Effector memory CD4-positive, alpha-beta T cell (primary cell): Measurements from ENCODE around the gene RNU2-1.
"Not testable (repeated sequence)": the region's sequence is repeated elsewhere in the genome, so short reads cannot be mapped to it uniquely, and the experiment has no call there.

ENCODE experiments used
- DNase-seq, 3 donors: peaks; one replicate each; pipeline ENCODE4 v3.0.0-alpha.2; 2020
- H3K27ac ChIP-seq: 2 replicates; pipeline ENCODE4 v1.7.0; 2013; ENCODE audit warnings: mild to moderate bottlenecking, low read length, moderate library complexity; ENCODE audit not compliant: insufficient read depth, poor library complexity, severe bottlenecking
- H3K27me3 ChIP-seq: replicated peaks from 2 replicates; pipeline ENCODE4 v1.7.0; 2013; ENCODE audit warnings: mild to moderate bottlenecking, low read length; ENCODE audit not compliant: insufficient read depth, control insufficient read depth, poor library complexity, severe bottlenecking
- H3K36me3 ChIP-seq: 2 replicates; pipeline ENCODE4 v1.7.0; 2013; ENCODE audit warnings: mild to moderate bottlenecking, low read length, moderate library complexity; ENCODE audit not compliant: control insufficient read depth, insufficient read depth
- H3K4me1 ChIP-seq: 2 replicates; pipeline ENCODE4 v1.7.0; 2013; ENCODE audit warnings: low read length, mild to moderate bottlenecking; ENCODE audit not compliant: control insufficient read depth, insufficient read depth, poor library complexity, severe bottlenecking
- H3K4me3 ChIP-seq: 2 replicates; pipeline ENCODE4 v1.7.0; 2013; ENCODE audit warnings: low read length, low read depth, mild to moderate bottlenecking; ENCODE audit not compliant: insufficient read depth, poor library complexity, severe bottlenecking
- H3K9me3 ChIP-seq: 2 replicates; pipeline ENCODE4 v1.7.0; 2013; ENCODE audit warnings: mild to moderate bottlenecking, low read length, moderate library complexity; ENCODE audit not compliant: control insufficient read depth

The RNU2-1 gene

GRCh38 chr17:43216369-43216761 is 17.4 kb downstream of the RNU2-1 start:
- peaks cover 11% of the 10 kb centered on the region for H3K36me3 ChIP-seq
- H3K4me1 ChIP-seq, result peaks cover 5% of the 10 kb centered on the region
- H3K9me3 ChIP-seq, result no peaks in the 10 kb centered on the region
- no peak overlapping the region for H3K4me3 ChIP-seq
- no peak for DNase-seq
- no peak overlapping the region for H3K27ac ChIP-seq
- H3K27me3 ChIP-seq, result no peaks in the 10 kb centered on the region

- H3K4me3 ChIP-seq, result no peak overlapping the region
- no peak overlapping the region for H3K27ac ChIP-seq
- no peaks in the 10 kb centered on the region for H3K27me3 ChIP-seq
- peaks cover 11% of the 10 kb centered on the region for H3K36me3 ChIP-seq
- H3K9me3 ChIP-seq, result no peaks in the 10 kb centered on the region
- DNase-seq, result no peak
- H3K4me1 ChIP-seq, result peaks cover 10% of the 10 kb centered on the region
Observed at GRCh38 chr17:43215341-43215740, 18.4 kb downstream of the RNU2-1 start.

GRCh38 chr17:43213545-43213944 is 20.2 kb downstream of the RNU2-1 start:
- H3K4me3 ChIP-seq, result no peak overlapping the region

GRCh38 chr17:43212641-43213490 is 20.9 kb downstream of the RNU2-1 start:
- Histone ChIP-seq H3K27ac (peak overlapping the region; percentile 79), H3K27me3 (no peaks in the 10 kb centered on the region), H3K4me3 (peak overlapping the region; percentile 79), H3K9me3 (no peaks in the 10 kb centered on the region), H3K4me1 (peaks cover 10% of the 10 kb centered on the region), H3K36me3 (peaks cover 11% of the 10 kb centered on the region)
- no peak for DNase-seq

More at GRCh38 chr17:43213545-43213944, 20.2 kb downstream of the RNU2-1 start:
- Histone ChIP-seq H3K36me3 (peaks cover 11% of the 10 kb centered on the region), H3K9me3 (no peaks in the 10 kb centered on the region), H3K27me3 (no peaks in the 10 kb centered on the region), H3K27ac (no peak overlapping the region), H3K4me1 (peaks cover 10% of the 10 kb centered on the region)
- DNase-seq, result no peak

- peaks cover 10% of the 10 kb centered on the region for H3K36me3 ChIP-seq
- DNase-seq, result peak; percentile 51 to 65 (median 58)
- H3K4me3 ChIP-seq, result peak within 1 kb of the TSS; percentile 79
Observed at GRCh38 chr17:43211480-43212402, 22.0 kb downstream of the RNU2-1 start, which contains the start of gene TMEM106A. TSS of gene TMEM106A (plus strand) at chr17:43211875. CDS start at chr17:43213042, 1,167 bp downstream.

GRCh38 chr17:43211123-43211479 is 22.7 kb downstream of the RNU2-1 start:
- no peaks in the 10 kb centered on the region for H3K27me3 ChIP-seq
- no peak for DNase-seq
- H3K4me1 ChIP-seq, result peaks cover 10% of the 10 kb centered on the region
- peak overlapping the region; percentile 79 for H3K4me3 ChIP-seq
- H3K9me3 ChIP-seq, result no peaks in the 10 kb centered on the region
- H3K36me3 ChIP-seq, result peaks cover 4% of the 10 kb centered on the region
- peak overlapping the region; percentile 79 for H3K27ac ChIP-seq

More at GRCh38 chr17:43211480-43212402, 22.0 kb downstream of the RNU2-1 start, which contains the start of gene TMEM106A:
- Histone ChIP-seq H3K27ac (peak within 1 kb of the TSS; percentile 79), H3K27me3 (no peaks in the 10 kb centered on the region), H3K4me1 (peaks cover 10% of the 10 kb centered on the region), H3K9me3 (no peaks in the 10 kb centered on the region)

- no peak for DNase-seq
- Histone ChIP-seq H3K36me3 (peaks cover under 1% of the 10 kb centered on the region), H3K27me3 (no peaks in the 10 kb centered on the region), H3K4me1 (peaks cover 10% of the 10 kb centered on the region), H3K9me3 (no peaks in the 10 kb centered on the region), H3K4me3 (peak overlapping the region; percentile 79), H3K27ac (peak overlapping the region; percentile 79)
Observed at GRCh38 chr17:43210576-43210975, 23.2 kb downstream of the RNU2-1 start.

GRCh38 chr17:43203013-43203412 is 30.8 kb downstream of the RNU2-1 start:
- DNase-seq, H3K4me1 ChIP-seq, H3K27me3 ChIP-seq, H3K9me3 ChIP-seq, H3K27ac ChIP-seq, H3K4me3 ChIP-seq: not testable (repeated sequence)
- peaks cover 59% of the 10 kb centered on the region for H3K36me3 ChIP-seq

GRCh38 chr17:43200127-43200526 is 33.6 kb downstream of the RNU2-1 start:
- DNase-seq, result no peak
- Histone ChIP-seq H3K27ac (no peak overlapping the region), H3K36me3 (peaks cover 80% of the 10 kb centered on the region), H3K4me3 (no peak overlapping the region), H3K27me3 (no peaks in the 10 kb centered on the region), H3K9me3 (no peaks in the 10 kb centered on the region), H3K4me1 (no peaks in the 10 kb centered on the region)
